SU-DHL-6 (cell line): ENCODE data around the gene DGKG.

Experiments
- H2AFZ ChIP-seq: fragments of 200-600 bp; sonication (generic); 2 replicates; pipeline ENCODE4 v1.6.1; 2014; ENCODE audit warnings: low read depth, mild to moderate bottlenecking, moderate library complexity, mixed read lengths, antibody characterized with exemption, low read length; ENCODE audit not compliant: severe bottlenecking
- H3F3A ChIP-seq: fragments of 200-600 bp; shearing (Covaris generic); 2 replicates; pipeline ENCODE4 v1.6.0; 2016; ENCODE audit warnings: antibody characterized with exemption, mild to moderate bottlenecking; ENCODE audit not compliant: insufficient read depth
- H3K27ac ChIP-seq: fragments of 200-600 bp; sonication (generic); 2 replicates; pipeline ENCODE4 v1.5.1; 2016; ENCODE audit warnings: low read depth, mild to moderate bottlenecking, low read length, moderate library complexity, mixed read lengths
- H3K27me3 ChIP-seq: fragments of 200-600 bp; sonication (generic), shearing (Covaris generic); 2 replicates; pipeline ENCODE4 v1.6.0; 2014; ENCODE audit warnings: mild to moderate bottlenecking, low read length
- H3K36me3 ChIP-seq: fragments of 200-600 bp; sonication (generic); 2 replicates; pipeline ENCODE4 v1.6.1; 2014; ENCODE audit warnings: mild to moderate bottlenecking, low read length, mixed read lengths
- H3K4me2 ChIP-seq: fragments of 300-600, 200-600 bp; shearing (Covaris generic), sonication (generic); 2 replicates; pipeline ENCODE4 v1.6.0; 2014; ENCODE audit warnings: low read length, low read depth, mild to moderate bottlenecking; ENCODE audit not compliant: poor library complexity, severe bottlenecking
- H3K4me3 ChIP-seq: fragments of 200-600 bp; sonication (generic); 2 replicates; pipeline ENCODE4 v1.5.1; 2014; ENCODE audit warnings: antibody characterized with exemption, low read length, mild to moderate bottlenecking, mixed read lengths; ENCODE audit not compliant: insufficient read depth, poor library complexity, severe bottlenecking
- H3K79me2 ChIP-seq: fragments of 200-600 bp; sonication (generic); 2 replicates; pipeline ENCODE4 v1.6.1; 2014; ENCODE audit warnings: mild to moderate bottlenecking, low read length, moderate library complexity; ENCODE audit not compliant: insufficient read depth
- H3K9ac ChIP-seq: fragments of 200-600 bp; sonication (generic); 2 replicates; pipeline ENCODE4 v1.7.0; 2014; ENCODE audit warnings: mild to moderate bottlenecking, low read length
- H3K9me2 ChIP-seq: fragments of 200-600 bp; sonication (generic); replicated peaks from 2 replicates; pipeline ENCODE4 v1.6.1; 2014; ENCODE audit warnings: low read length; ENCODE audit not compliant: insufficient read depth
- H3K9me3 ChIP-seq: fragments of 200-600 bp; sonication (generic); 2 replicates; pipeline ENCODE4 v1.6.1; 2014; ENCODE audit warnings: low read length, mixed read lengths; ENCODE audit not compliant: insufficient read depth
- H4K20me1 ChIP-seq: fragments of 200-600 bp; sonication (generic); 2 replicates; pipeline ENCODE4 v1.6.1; 2014; ENCODE audit warnings: low read depth, mild to moderate bottlenecking, antibody characterized with exemption, low read length, moderate library complexity, mixed read lengths
- EZH2phosphoT487 ChIP-seq: fragments of 200-600 bp; sonication (generic), shearing (Covaris generic); conservative IDR thresholded peaks from 2 replicates; pipeline ENCODE4 v1.6.1; 2018; ENCODE audit warnings: mild to moderate bottlenecking, antibody characterized with exemption, low read length, moderate library complexity, mixed read lengths
- TF ChIP-seq, protein P1 (sequence below): fragments of 200-600 bp; sonication (generic); IDR thresholded peaks from one replicate; pipeline ENCODE4 v1.5.1; 2017; ENCODE audit warnings: antibody characterized with exemption, mild to moderate bottlenecking, low read length, moderate library complexity; ENCODE audit not compliant: insufficient read depth, poor library complexity, severe bottlenecking

The DGKG gene

DNA sequence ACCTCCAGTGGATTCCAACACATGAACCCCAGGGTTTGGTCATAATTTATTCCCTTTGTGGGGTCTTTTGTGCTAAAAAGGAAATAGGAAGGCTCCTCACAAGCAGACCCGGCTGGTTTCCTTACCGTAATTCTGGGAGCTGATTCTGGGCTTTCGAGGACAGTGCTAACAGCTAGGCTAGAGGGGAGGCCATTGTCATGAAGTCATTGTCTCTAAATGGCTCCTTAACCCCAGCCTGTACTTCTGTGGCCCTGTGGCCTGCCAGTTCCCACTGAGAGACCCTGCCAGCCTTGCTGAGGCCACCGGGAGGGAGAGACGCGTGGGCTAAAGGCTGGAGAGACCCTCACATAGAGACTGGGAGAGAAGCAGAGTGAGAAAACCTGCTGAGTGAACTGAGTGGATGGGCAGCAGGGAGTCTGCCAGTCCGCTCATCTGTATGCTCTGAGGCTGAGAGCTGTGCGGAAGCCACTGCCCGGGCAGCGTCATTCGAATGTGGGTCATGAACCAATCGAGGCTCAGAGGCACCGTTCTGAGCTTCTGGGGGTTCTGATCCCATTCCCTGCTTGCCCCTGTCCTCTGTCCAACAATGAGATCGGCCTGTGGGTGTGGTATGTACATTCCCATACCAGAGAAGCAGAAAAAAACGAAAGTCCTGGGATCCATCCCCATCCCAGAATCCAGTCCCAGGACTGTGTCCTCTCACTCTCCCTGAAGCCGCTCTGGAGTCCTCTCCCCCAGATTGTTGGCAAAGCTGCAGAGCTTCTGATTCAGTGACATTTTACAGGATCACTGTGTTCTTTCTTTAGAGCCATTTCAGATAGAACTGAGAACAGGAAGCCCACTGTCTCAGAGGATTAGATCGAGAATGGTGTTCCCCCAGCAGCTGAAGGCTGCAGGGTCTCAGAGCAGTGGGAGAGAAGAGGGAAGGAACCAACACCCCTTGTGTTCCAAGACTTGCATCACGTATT, 21.3 kb upstream of the DGKG start:
- Histone ChIP-seq H3K27me3 (no peaks in the 10 kb centered on the region), H3K27ac (no peak overlapping the region), H3F3A (no peaks in the 10 kb centered on the region), H3K79me2 (no peaks in the 10 kb centered on the region), H3K4me2 (no peak overlapping the region), H4K20me1 (no peaks in the 10 kb centered on the region), H3K4me3 (no peak overlapping the region), H3K36me3 (no peaks in the 10 kb centered on the region), H2AFZ (no peak overlapping the region), H3K9me2 (no peaks in the 10 kb centered on the region), H3K9me3 (no peaks in the 10 kb centered on the region), H3K9ac (no peak overlapping the region)
- no peak for TF ChIP-seq EZH2phosphoT487
- TF ChIP-seq, protein P1, sequence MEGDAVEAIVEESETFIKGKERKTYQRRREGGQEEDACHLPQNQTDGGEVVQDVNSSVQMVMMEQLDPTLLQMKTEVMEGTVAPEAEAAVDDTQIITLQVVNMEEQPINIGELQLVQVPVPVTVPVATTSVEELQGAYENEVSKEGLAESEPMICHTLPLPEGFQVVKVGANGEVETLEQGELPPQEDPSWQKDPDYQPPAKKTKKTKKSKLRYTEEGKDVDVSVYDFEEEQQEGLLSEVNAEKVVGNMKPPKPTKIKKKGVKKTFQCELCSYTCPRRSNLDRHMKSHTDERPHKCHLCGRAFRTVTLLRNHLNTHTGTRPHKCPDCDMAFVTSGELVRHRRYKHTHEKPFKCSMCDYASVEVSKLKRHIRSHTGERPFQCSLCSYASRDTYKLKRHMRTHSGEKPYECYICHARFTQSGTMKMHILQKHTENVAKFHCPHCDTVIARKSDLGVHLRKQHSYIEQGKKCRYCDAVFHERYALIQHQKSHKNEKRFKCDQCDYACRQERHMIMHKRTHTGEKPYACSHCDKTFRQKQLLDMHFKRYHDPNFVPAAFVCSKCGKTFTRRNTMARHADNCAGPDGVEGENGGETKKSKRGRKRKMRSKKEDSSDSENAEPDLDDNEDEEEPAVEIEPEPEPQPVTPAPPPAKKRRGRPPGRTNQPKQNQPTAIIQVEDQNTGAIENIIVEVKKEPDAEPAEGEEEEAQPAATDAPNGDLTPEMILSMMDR: no peak

DNA sequence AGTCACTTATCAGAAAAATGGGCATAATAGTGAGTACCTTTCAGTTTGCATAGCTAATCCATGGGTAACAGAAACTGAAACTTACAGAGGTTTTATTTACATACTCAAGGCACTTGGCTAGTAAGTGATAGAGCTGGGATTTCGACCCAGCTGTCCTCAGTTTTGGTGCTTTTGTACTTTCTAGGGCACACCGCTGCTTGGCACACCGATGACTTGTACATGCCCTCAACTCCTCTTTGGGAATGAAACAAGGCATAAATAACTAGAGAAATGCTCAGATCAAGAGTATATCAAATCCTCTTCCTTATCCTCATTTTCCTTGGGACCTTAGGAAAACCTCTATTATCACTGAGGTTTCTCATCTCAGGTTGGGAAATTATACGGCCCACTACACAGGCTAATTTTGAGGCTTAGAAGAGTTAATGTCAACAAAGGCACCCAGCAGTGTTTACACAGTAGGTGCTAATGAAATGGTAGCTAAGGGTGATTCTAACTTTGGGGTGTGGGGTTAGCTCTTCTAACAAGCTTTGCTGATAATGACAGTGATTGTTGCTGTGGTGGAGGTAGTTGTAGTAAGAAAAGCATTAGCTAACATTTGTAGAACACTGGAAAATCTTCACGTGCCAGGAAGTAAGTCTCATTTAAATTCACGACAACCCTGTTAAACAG, 20.3 kb upstream of the DGKG start:
- Histone ChIP-seq H3F3A (no peaks in the 10 kb centered on the region), H3K36me3 (no peaks in the 10 kb centered on the region), H2AFZ (no peak overlapping the region), H3K27me3 (no peaks in the 10 kb centered on the region), H3K4me3 (no peak overlapping the region), H3K9me2 (no peaks in the 10 kb centered on the region), H3K27ac (no peak overlapping the region), H4K20me1 (no peaks in the 10 kb centered on the region), H3K4me2 (no peak overlapping the region), H3K9me3 (no peaks in the 10 kb centered on the region), H3K9ac (no peak overlapping the region), H3K79me2 (no peaks in the 10 kb centered on the region)
- TF ChIP-seq, protein P1: no peak
- TF ChIP-seq EZH2phosphoT487: no peak

DNA sequence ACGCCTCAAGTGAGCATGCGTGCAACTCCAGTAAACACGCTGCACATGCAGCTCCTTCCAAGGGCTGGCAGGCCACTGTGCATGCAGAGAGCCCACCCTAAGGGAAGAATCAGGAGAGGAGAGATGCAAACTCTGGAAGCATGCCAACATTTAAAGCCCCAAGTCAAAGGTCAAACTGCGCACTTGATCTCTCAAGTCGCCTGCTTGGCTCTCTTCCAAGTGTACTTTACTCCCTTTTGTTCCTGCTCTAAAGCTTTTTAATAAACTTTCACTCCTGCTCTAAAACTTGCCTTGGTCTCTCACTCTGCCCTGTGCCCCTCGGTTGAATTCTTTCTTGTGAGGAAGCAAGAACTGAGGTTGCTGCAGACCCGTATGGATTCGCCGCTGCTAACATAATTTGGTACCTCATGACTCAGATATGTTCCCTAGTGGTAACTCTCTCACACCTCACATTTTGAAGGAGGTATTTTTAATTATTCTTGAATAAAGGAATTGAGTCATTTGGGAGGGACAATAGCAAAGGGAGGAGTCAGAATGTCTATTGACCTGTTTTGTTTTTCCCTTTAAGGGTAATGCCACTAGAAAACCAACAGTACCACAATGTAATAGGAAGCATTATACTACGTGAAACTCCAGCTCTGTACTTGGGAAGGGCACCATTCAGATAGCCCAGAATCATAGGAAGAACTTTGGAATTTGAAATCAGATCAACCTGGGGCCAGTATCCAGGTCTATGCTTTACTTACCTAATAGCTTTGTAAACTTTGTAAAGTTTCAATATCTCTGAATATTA, 19.6 kb upstream of the DGKG start:
- H3K9me2 ChIP-seq: no peaks in the 10 kb centered on the region
- H3F3A ChIP-seq: no peaks in the 10 kb centered on the region
- no peak overlapping the region for H3K4me2 ChIP-seq
- no peaks in the 10 kb centered on the region for H3K27me3 ChIP-seq
- H3K4me3 ChIP-seq: no peak overlapping the region
- no peaks in the 10 kb centered on the region for H3K79me2 ChIP-seq
- TF ChIP-seq, protein P1: no peak
- TF ChIP-seq EZH2phosphoT487: no peak
- no peak overlapping the region for H3K9ac ChIP-seq
- no peaks in the 10 kb centered on the region for H3K36me3 ChIP-seq
- H3K27ac ChIP-seq: no peak overlapping the region
- no peak overlapping the region for H2AFZ ChIP-seq
- no peaks in the 10 kb centered on the region for H4K20me1 ChIP-seq
- H3K9me3 ChIP-seq: no peaks in the 10 kb centered on the region
